H1 (cell line): ENCODE results near the gene RAD9A.

Experiments
- ATF3 ChIP-seq: IDR thresholded peaks from 2 replicates; pipeline ENCODE4 v1.6.1; 2011; ENCODE audit warnings: low read depth, mild to moderate bottlenecking, low read length; ENCODE audit not compliant: insufficient read depth
- CBX8 ChIP-seq: fragments of 300-800, 300-1000 bp; sonication (generic); IDR thresholded peaks from 2 replicates; pipeline ENCODE4 v1.7.1; 2016; ENCODE audit warnings: low read depth, low read length, borderline replicate concordance
- EP300 ChIP-seq, 2 experiments: IDR thresholded peaks; 1 replicate in 1 of 2; 2 replicates in 1 of 2; pipeline ENCODE4 v1.6.1; 2011 to 2012; ENCODE audit warnings: low read depth in 2 of 2, low read length in 2 of 2, mild to moderate bottlenecking in 2 of 2, borderline replicate concordance in 1 of 2, inconsistent platforms in 1 of 2, moderate library complexity in 1 of 2
- EZH2 ChIP-seq: fragments of 200-600 bp; sonication (generic); IDR thresholded peaks from 2 replicates; pipeline ENCODE4 v1.7.1; 2012; ENCODE audit warnings: low read depth, mild to moderate bottlenecking, moderate library complexity, low read length, inconsistent platforms; ENCODE audit not compliant: severe bottlenecking
- FOSL1 ChIP-seq: IDR thresholded peaks from 2 replicates; pipeline ENCODE4 v1.6.1; 2011; ENCODE audit warnings: mild to moderate bottlenecking, low read depth, low read length, moderate library complexity; ENCODE audit not compliant: insufficient read depth
- HDAC2 ChIP-seq, 2 experiments: fragments of 300-600 bp in 1 of 2; sonication (generic) in 1 of 2; IDR thresholded peaks; 2 replicates each; pipeline ENCODE4 v1.6.1; 2011 to 2012; ENCODE audit warnings: low read depth in 2 of 2, low read length in 2 of 2, mild to moderate bottlenecking in 2 of 2, moderate library complexity in 2 of 2, borderline replicate concordance in 1 of 2, inconsistent platforms in 1 of 2
- JUND ChIP-seq: IDR thresholded peaks from 2 replicates; pipeline ENCODE4 v1.6.1; 2011; ENCODE audit warnings: mild to moderate bottlenecking, improper control_type of control experiment, low read length
- KDM4A ChIP-seq: IDR thresholded peaks from one replicate; pipeline ENCODE4 v1.7.1; 2012; ENCODE audit warnings: low read depth, mild to moderate bottlenecking, moderate library complexity, low read length, inconsistent platforms; ENCODE audit not compliant: severe bottlenecking
- POLR2A ChIP-seq, 2 experiments: IDR thresholded peaks; 1 replicate in 1 of 2; 2 replicates in 1 of 2; pipeline ENCODE4 v1.6.1; 2011; ENCODE audit warnings: low read depth in 2 of 2, low read length in 2 of 2, mild to moderate bottlenecking in 2 of 2; ENCODE audit errors: control extremely low read depth in 1 of 2
- RAD21 ChIP-seq, 2 experiments: IDR thresholded peaks in 1 of 2; conservative IDR thresholded peaks in 1 of 2; 2 replicates each; pipeline ENCODE4 v1.6.1; 2011; ENCODE audit warnings: low read depth in 2 of 2, low read length in 2 of 2, improper control_type of control experiment in 1 of 2, inconsistent platforms in 1 of 2, mild to moderate bottlenecking in 1 of 2, moderate library complexity in 1 of 2
- SAP30 ChIP-seq: fragments of 300-600 bp; sonication (generic); IDR thresholded peaks from 2 replicates; pipeline ENCODE4 v1.7.1; 2012; ENCODE audit warnings: low read length, moderate library complexity, mild to moderate bottlenecking, inconsistent platforms; ENCODE audit not compliant: insufficient read depth, insufficient replicate concordance
- SP4 ChIP-seq: IDR thresholded peaks from 2 replicates; pipeline ENCODE4 v1.6.1; 2012; ENCODE audit warnings: low read length, inconsistent platforms
- YY1 ChIP-seq: IDR thresholded peaks from 2 replicates; pipeline ENCODE4 v1.6.1; 2011; ENCODE audit warnings: low read depth, mild to moderate bottlenecking, low read length
- TF ChIP-seq, protein P1 (sequence below), 3 experiments: IDR thresholded peaks; 1 replicate in 2 of 3; 2 replicates in 1 of 3; pipeline versions ENCODE4 v1.5.1 to v1.6.1; 2011; ENCODE audit warnings: low read length in 3 of 3, mild to moderate bottlenecking in 3 of 3, inconsistent platforms in 2 of 3, low read depth in 1 of 3, moderate library complexity in 1 of 3; ENCODE audit not compliant: insufficient read depth in 1 of 3; ENCODE audit errors: control extremely low read depth in 1 of 3

- TF ChIP-seq FOSL1 (no peak), POLR2A (IDR thresholded peaks at IDR 0.05; ENCODE audit: control extremely low read depth in 1 of 2, low read depth in 2 of 2, low read length in 2 of 2) (no peak), RAD21 (IDR thresholded peaks at IDR 0.05 in 1 of 2, conservative IDR thresholded peaks at IDR 0.05 in 1 of 2; ENCODE audit: low read depth in 2 of 2, low read length in 2 of 2) (no peak), HDAC2 (IDR thresholded peaks at IDR 0.05; ENCODE audit: borderline replicate concordance in 1 of 2, low read depth in 2 of 2, low read length in 2 of 2) (no peak), EZH2 (no peak), KDM4A (no peak), SAP30 (no peak), CBX8 (no peak), ATF3 (no peak), EP300 (IDR thresholded peaks at IDR 0.05; ENCODE audit: borderline replicate concordance in 1 of 2, low read depth in 2 of 2, low read length in 2 of 2) (no peak), SP4 (no peak), YY1 (no peak), JUND (no peak)
- TF ChIP-seq, protein P1, sequence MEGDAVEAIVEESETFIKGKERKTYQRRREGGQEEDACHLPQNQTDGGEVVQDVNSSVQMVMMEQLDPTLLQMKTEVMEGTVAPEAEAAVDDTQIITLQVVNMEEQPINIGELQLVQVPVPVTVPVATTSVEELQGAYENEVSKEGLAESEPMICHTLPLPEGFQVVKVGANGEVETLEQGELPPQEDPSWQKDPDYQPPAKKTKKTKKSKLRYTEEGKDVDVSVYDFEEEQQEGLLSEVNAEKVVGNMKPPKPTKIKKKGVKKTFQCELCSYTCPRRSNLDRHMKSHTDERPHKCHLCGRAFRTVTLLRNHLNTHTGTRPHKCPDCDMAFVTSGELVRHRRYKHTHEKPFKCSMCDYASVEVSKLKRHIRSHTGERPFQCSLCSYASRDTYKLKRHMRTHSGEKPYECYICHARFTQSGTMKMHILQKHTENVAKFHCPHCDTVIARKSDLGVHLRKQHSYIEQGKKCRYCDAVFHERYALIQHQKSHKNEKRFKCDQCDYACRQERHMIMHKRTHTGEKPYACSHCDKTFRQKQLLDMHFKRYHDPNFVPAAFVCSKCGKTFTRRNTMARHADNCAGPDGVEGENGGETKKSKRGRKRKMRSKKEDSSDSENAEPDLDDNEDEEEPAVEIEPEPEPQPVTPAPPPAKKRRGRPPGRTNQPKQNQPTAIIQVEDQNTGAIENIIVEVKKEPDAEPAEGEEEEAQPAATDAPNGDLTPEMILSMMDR (IDR thresholded peaks at IDR 0.05; ENCODE audit: control extremely low read depth in 1 of 3, insufficient read depth in 1 of 3, low read depth in 1 of 3, low read length in 3 of 3), result no peak
These were observed 36.6 kb upstream of the RAD9A start for GRCh38 chr11:67355023-67355793.
